WTC11 (cell line): Measurements from ENCODE around the gene ATP1B3. TPM values are rescaled to one million over a fixed set of nuclear protein-coding genes. Genes with fewer than 3 reads are reported as not detected.

ENCODE experiments used
- ATAC-seq: fragments of 200-7000 bp; cut with Tn5 transposase; 2 replicates; pipeline ENCODE4 v1.10.0; 2021; ENCODE audit warnings: mild to moderate bottlenecking, moderate library complexity
- CTCF ChIA-PET: fragments of 300-600 bp; sonication (Branson Sonifier 250); formaldehyde crosslinking; loops from one replicate; lab custom pipeline; 2021; ENCODE audit warnings: antibody characterized with exemption; lab: Charles Lee
- POLR2A ChIA-PET: fragments of 350-600 bp; sonication (Branson Sonifier 250); formaldehyde crosslinking; loops from one replicate; lab custom pipeline; 2021; ENCODE audit warnings: antibody characterized with exemption; lab: Charles Lee
- DNase-seq: peaks from one replicate; pipeline ENCODE4 v3.0.0; 2021; ENCODE audit warnings: low spot score
- H3K27ac Mint-ChIP-seq: 2 replicates; pipeline ENCODE4 v1.8.0; 2021; ENCODE audit warnings: mixed read lengths
- H3K27me3 Mint-ChIP-seq: 2 replicates; pipeline ENCODE4 v1.8.0; 2021; ENCODE audit warnings: low read depth, mild to moderate bottlenecking, moderate library complexity, mixed read lengths
- H3K36me3 Mint-ChIP-seq: 2 replicates; pipeline ENCODE4 v1.8.0; 2021; ENCODE audit warnings: mixed read lengths
- H3K4me1 Mint-ChIP-seq: 2 replicates; pipeline ENCODE4 v1.8.0; 2022; ENCODE audit warnings: mixed read lengths
- H3K4me3 Mint-ChIP-seq: 2 replicates; pipeline ENCODE4 v1.8.0; 2021; ENCODE audit warnings: mild to moderate bottlenecking, moderate library complexity, mixed read lengths
- H3K9me3 Mint-ChIP-seq: 2 replicates; pipeline ENCODE4 v1.8.0; 2021; ENCODE audit warnings: mixed read lengths
- ATF6 ChIP-seq: sonication (generic); formaldehyde crosslinking; IDR thresholded peaks from 2 replicates; pipeline ENCODE4 v1.8.1; 2023; ENCODE audit warnings: mild to moderate bottlenecking, missing genetic modification reagents
- E2F4 ChIP-seq: sonication (generic); formaldehyde crosslinking; IDR thresholded peaks from 2 replicates; pipeline ENCODE4 v1.8.1; 2022; ENCODE audit warnings: low read depth, mild to moderate bottlenecking, moderate library complexity, missing genetic modification reagents, borderline replicate concordance
- FOXJ3 ChIP-seq: sonication (generic); formaldehyde crosslinking; IDR thresholded peaks from 2 replicates; pipeline ENCODE4 v1.9.0; 2021; ENCODE audit warnings: missing genetic modification reagents, mild to moderate bottlenecking, borderline replicate concordance
- FOXP1 ChIP-seq: sonication (generic); formaldehyde crosslinking; IDR thresholded peaks from 2 replicates; pipeline ENCODE4 v1.8.0; 2022; ENCODE audit warnings: missing genetic modification reagents, mild to moderate bottlenecking, moderate library complexity, borderline replicate concordance
- HMGXB4 ChIP-seq: sonication (generic); formaldehyde crosslinking; IDR thresholded peaks from 2 replicates; pipeline ENCODE4 v1.8.1; 2023; ENCODE audit warnings: mild to moderate bottlenecking, moderate library complexity, missing genetic modification reagents
- IRF1 ChIP-seq: sonication (generic); formaldehyde crosslinking; IDR thresholded peaks from 2 replicates; pipeline ENCODE4 v1.8.0; 2023; ENCODE audit warnings: missing genetic modification reagents
- JUN ChIP-seq: sonication (generic); formaldehyde crosslinking; IDR thresholded peaks from 2 replicates; pipeline ENCODE4 v1.8.0; 2023; ENCODE audit warnings: mild to moderate bottlenecking, missing genetic modification reagents
- KAT7 ChIP-seq: sonication (generic); formaldehyde crosslinking; IDR thresholded peaks from 2 replicates; pipeline ENCODE4 v1.8.1; 2023; ENCODE audit warnings: missing genetic modification reagents, mild to moderate bottlenecking, borderline replicate concordance
- MYBL2 ChIP-seq: sonication (generic); formaldehyde crosslinking; IDR thresholded peaks from 2 replicates; pipeline ENCODE4 v1.8.1; 2023; ENCODE audit warnings: mild to moderate bottlenecking, moderate library complexity, missing genetic modification reagents
- NR1H2 ChIP-seq: sonication (generic); formaldehyde crosslinking; IDR thresholded peaks from 2 replicates; pipeline ENCODE4 v1.9.0; 2021; ENCODE audit warnings: mild to moderate bottlenecking, moderate library complexity, missing genetic modification reagents
- PRDM15 ChIP-seq: sonication (generic); formaldehyde crosslinking; IDR thresholded peaks from 2 replicates; pipeline ENCODE4 v1.8.0; 2022; ENCODE audit warnings: missing genetic modification reagents
- TCF7 ChIP-seq: sonication (generic); formaldehyde crosslinking; IDR thresholded peaks from 2 replicates; pipeline ENCODE4 v1.8.0; 2022; ENCODE audit warnings: mild to moderate bottlenecking, low read depth, missing genetic modification reagents, moderate library complexity
- USF1 ChIP-seq: sonication (generic); formaldehyde crosslinking; IDR thresholded peaks from 2 replicates; pipeline ENCODE4 v1.8.0; 2022; ENCODE audit warnings: mild to moderate bottlenecking, missing genetic modification reagents
- ZBTB43 ChIP-seq: sonication (generic); formaldehyde crosslinking; IDR thresholded peaks from 2 replicates; pipeline ENCODE4 v1.8.1; 2023; ENCODE audit warnings: mild to moderate bottlenecking, missing genetic modification reagents
- ZNF396 ChIP-seq: fragments of 250-450 bp; sonication (Bioruptor Pico); IDR thresholded peaks from 2 replicates; pipeline ENCODE4 v1.8.0; 2021; ENCODE audit warnings: mild to moderate bottlenecking, moderate library complexity, borderline replicate concordance
- ZNF423 ChIP-seq: fragments of 250-450 bp; sonication (Bioruptor Pico); IDR thresholded peaks from 2 replicates; pipeline ENCODE4 v2.1.2; 2022; ENCODE audit warnings: mild to moderate bottlenecking, moderate library complexity
- ZNF532 ChIP-seq: fragments of 250-450 bp; sonication (Bioruptor Pico); IDR thresholded peaks from 2 replicates; pipeline ENCODE4 v1.9.0; 2021; ENCODE audit warnings: mild to moderate bottlenecking, borderline replicate concordance
- ZSCAN18 ChIP-seq: fragments of 250-450 bp; sonication (Bioruptor Pico); IDR thresholded peaks from 2 replicates; pipeline ENCODE4 v2.1.2; 2022; ENCODE audit warnings: mild to moderate bottlenecking, moderate library complexity
- total RNA-seq: library from RNA; stranded (reverse); gene quantifications from 3 replicates; pipeline ENCODE4 v1.2.3, GENCODE V29; 2021

The ATP1B3 gene
- total RNA-seq, 1 experiment from 2014 or later = 189 TPM

GRCh38 chr3:141876381-141876890 is at the start of gene ATP1B3 (continued):
- no peak for TF ChIP-seq PRDM15 (CRISPR knock-in tag)
- TF ChIP-seq USF1 (CRISPR knock-in tag) = no peak
- TF ChIP-seq ZNF532 (CRISPR knock-in tag) = no peak
- TF ChIP-seq HMGXB4 (CRISPR knock-in tag) = peak; percentile 55; the same call in 1 of the 2 replicates
- TF ChIP-seq E2F4 (CRISPR knock-in tag) = no peak
- no peak for TF ChIP-seq ZBTB43
- no peak for TF ChIP-seq TCF7 (CRISPR knock-in tag)
- TF ChIP-seq KAT7 = no peak; the same call in 1 of the 2 replicates

- Mint-ChIP-seq H3K27ac (no peak overlapping the region), H3K4me1 (peaks cover 26% of the 10 kb centered on the region), H3K9me3 (peaks cover 3% of the 10 kb centered on the region; the same call in 1 of the 2 replicates), H3K27me3 (peaks cover 3% of the 10 kb centered on the region; the same call in 1 of the 2 replicates), H3K4me3 (no peak overlapping the region), H3K36me3 (no peaks in the 10 kb centered on the region)
- CTCF ChIA-PET = no interaction called here
- DNase-seq = no peak
- POLR2A ChIA-PET = no interaction called here
- no peak for ATAC-seq
- TF ChIP-seq ZNF396 (CRISPR knock-in tag) (no peak), IRF1 (CRISPR knock-in tag) (no peak), ZSCAN18 (CRISPR knock-in tag) (no peak), NR1H2 (no peak), ATF6 (CRISPR knock-in tag) (no peak), ZNF423 (CRISPR knock-in tag) (no peak), MYBL2 (CRISPR knock-in tag) (no peak), FOXJ3 (CRISPR knock-in tag) (no peak), JUN (no peak), FOXP1 (CRISPR knock-in tag) (no peak)
Measured at GRCh38 chr3:141828487-141828886, 48.0 kb upstream of the ATP1B3 start.
